ENCODE results near the gene DPF3. TPM values are rescaled to one million over a fixed set of nuclear protein-coding genes. Genes with fewer than 3 reads are reported as not detected.

Gene DPF3
- total and polyA plus RNA-seq, 2 donors (not counting 1 experiment from before 2014, with no cell fraction given) = 7.6 to 13.7 TPM

- peak in 1 of 2 donors; percentile 18 for DNase-seq (ENCODE audit: low read depth in 2 of 2)
- H3K4me1 ChIP-seq (ENCODE audit: control insufficient read depth, extremely low read depth, insufficient read depth, low read length) = peaks cover 36% of the 10 kb centered on the region
These were observed 151.6 kb downstream of the DPF3 start for GRCh38 chr14:72742118-72742837.

GRCh38 chr14:72741826-72742117, 152.1 kb downstream of the DPF3 start:
- Histone ChIP-seq H3K27me3 (ENCODE audit: control insufficient read depth, insufficient read depth, low read length) (no peaks in the 10 kb centered on the region), H3K79me2 (ENCODE audit: control insufficient read depth, insufficient read depth, low read length) (peaks cover 2% of the 10 kb centered on the region), H3K9me3 (ENCODE audit: control insufficient read depth, insufficient read depth, low read depth, low read length) (no peaks in the 10 kb centered on the region), H4K20me1 (ENCODE audit: control insufficient read depth, extremely low read depth, insufficient read depth, low read length) (no peaks in the 10 kb centered on the region), H3K9ac (ENCODE audit: insufficient read depth, low read length) (no peak overlapping the region), H3K4me1 (ENCODE audit: control insufficient read depth, extremely low read depth, insufficient read depth, low read length) (peaks cover 34% of the 10 kb centered on the region), H3K4me2 (ENCODE audit: extremely low read depth, insufficient read depth, low read length) (no peak overlapping the region), H3K36me3 (ENCODE audit: control insufficient read depth, insufficient read depth, low read length) (peaks cover 8% of the 10 kb centered on the region), H3K4me3 (replicated peaks in 1 of 4; ENCODE audit: control extremely low read depth in 1 of 4, insufficient read depth in 1 of 4, low read depth in 3 of 4, low read length in 4 of 4) (no peak overlapping the region), H3K27ac (ENCODE audit: insufficient read depth, low read length) (no peak overlapping the region), H2AFZ (ENCODE audit: low read length) (no peak overlapping the region)
- TF ChIP-seq CTCF (conservative IDR thresholded peaks at IDR 0.05 in 1 of 2, IDR thresholded peaks at IDR 0.05 in 1 of 2; ENCODE audit: low read depth in 1 of 2, low read length in 2 of 2) (no peak), EZH2 (IDR thresholded peaks at IDR 0.05; ENCODE audit: low read length, missing control alignments) (no peak)
- no peak for DNase-seq (ENCODE audit: low read depth in 2 of 2)

More at GRCh38 chr14:72742118-72742837, 151.6 kb downstream of the DPF3 start:
- Histone ChIP-seq H2AFZ (ENCODE audit: low read length) (no peak overlapping the region), H3K9me3 (ENCODE audit: control insufficient read depth, insufficient read depth, low read depth, low read length) (no peaks in the 10 kb centered on the region), H3K36me3 (ENCODE audit: control insufficient read depth, insufficient read depth, low read length) (peaks cover 8% of the 10 kb centered on the region), H3K27ac (ENCODE audit: insufficient read depth, low read length) (no peak overlapping the region), H4K20me1 (ENCODE audit: control insufficient read depth, extremely low read depth, insufficient read depth, low read length) (no peaks in the 10 kb centered on the region), H3K79me2 (ENCODE audit: control insufficient read depth, insufficient read depth, low read length) (peaks cover 2% of the 10 kb centered on the region), H3K4me3 (replicated peaks in 1 of 4; ENCODE audit: control extremely low read depth in 1 of 4, insufficient read depth in 1 of 4, low read depth in 3 of 4, low read length in 4 of 4) (no peak overlapping the region), H3K4me2 (ENCODE audit: extremely low read depth, insufficient read depth, low read length) (no peak overlapping the region), H3K9ac (ENCODE audit: insufficient read depth, low read length) (no peak overlapping the region), H3K27me3 (ENCODE audit: control insufficient read depth, insufficient read depth, low read length) (no peaks in the 10 kb centered on the region)
- TF ChIP-seq EZH2 (IDR thresholded peaks at IDR 0.05; ENCODE audit: low read length, missing control alignments) = no peak
- TF ChIP-seq CTCF (conservative IDR thresholded peaks at IDR 0.05 in 1 of 2, IDR thresholded peaks at IDR 0.05 in 1 of 2; ENCODE audit: low read depth in 1 of 2, low read length in 2 of 2) = no peak

GRCh38 chr14:72740966-72741825, 152.7 kb downstream of the DPF3 start:
- H3K79me2 ChIP-seq (ENCODE audit: control insufficient read depth, insufficient read depth, low read length) = peaks cover 2% of the 10 kb centered on the region
- peaks cover 8% of the 10 kb centered on the region for H3K36me3 ChIP-seq (ENCODE audit: control insufficient read depth, insufficient read depth, low read length)
- H2AFZ ChIP-seq (ENCODE audit: low read length) = no peak overlapping the region
- TF ChIP-seq EZH2 (IDR thresholded peaks at IDR 0.05; ENCODE audit: low read length, missing control alignments) (no peak), CTCF (conservative IDR thresholded peaks at IDR 0.05 in 1 of 2, IDR thresholded peaks at IDR 0.05 in 1 of 2; ENCODE audit: low read depth in 1 of 2, low read length in 2 of 2) (no peak)
- no peak for DNase-seq (ENCODE audit: low read depth in 2 of 2)
- no peaks in the 10 kb centered on the region for H3K9me3 ChIP-seq (ENCODE audit: control insufficient read depth, insufficient read depth, low read depth, low read length)
- no peak overlapping the region for H3K4me2 ChIP-seq (ENCODE audit: extremely low read depth, insufficient read depth, low read length)
- no peaks in the 10 kb centered on the region for H3K27me3 ChIP-seq (ENCODE audit: control insufficient read depth, insufficient read depth, low read length)
- peaks cover 28% of the 10 kb centered on the region for H3K4me1 ChIP-seq (ENCODE audit: control insufficient read depth, extremely low read depth, insufficient read depth, low read length)
- no peaks in the 10 kb centered on the region for H4K20me1 ChIP-seq (ENCODE audit: control insufficient read depth, extremely low read depth, insufficient read depth, low read length)
- H3K27ac ChIP-seq (ENCODE audit: insufficient read depth, low read length) = no peak overlapping the region
- no peak overlapping the region for H3K4me3 ChIP-seq (replicated peaks in 1 of 4; ENCODE audit: control extremely low read depth in 1 of 4, insufficient read depth in 1 of 4, low read depth in 3 of 4, low read length in 4 of 4)
- no peak overlapping the region for H3K9ac ChIP-seq (ENCODE audit: insufficient read depth, low read length)

Data from fibroblast of lung (primary cell).